ENCODE results near the gene HELZ.

HELZ gene

DNA sequence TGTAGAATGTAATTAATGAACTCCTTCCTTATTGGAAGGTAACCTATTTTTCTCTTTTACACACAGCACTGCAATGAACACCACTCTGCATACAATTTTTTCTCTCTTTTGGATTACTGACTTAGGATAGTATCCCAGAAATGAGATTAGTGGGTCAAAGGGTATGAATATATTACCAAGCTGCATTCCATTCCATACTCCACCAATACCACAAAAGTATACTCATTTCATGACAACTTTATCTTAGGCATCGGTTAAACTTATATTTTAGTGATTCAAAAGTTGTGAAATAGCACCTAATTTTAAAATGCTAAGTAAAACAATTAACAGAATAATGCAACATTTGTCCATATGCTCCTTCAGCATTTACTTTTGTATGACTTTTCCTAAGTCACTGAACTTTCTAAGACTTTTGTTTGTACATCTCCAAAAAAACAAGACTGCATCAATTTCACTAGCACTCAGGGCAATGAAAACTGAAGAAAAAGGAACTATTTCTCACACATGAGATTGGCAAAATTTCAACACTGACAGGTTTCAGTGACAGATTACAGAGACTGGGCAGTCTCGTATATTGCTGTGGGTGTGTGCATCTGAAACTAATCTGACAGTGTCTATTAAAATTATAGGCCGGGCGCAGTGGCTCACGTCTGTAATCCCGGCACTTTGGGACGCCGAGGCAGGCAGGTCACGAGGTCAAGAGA, 32.1 kb downstream of the HELZ start:
- Histone ChIP-seq H2BK12ac (ENCODE audit: low read length) (no peak overlapping the region), H4K12ac (ENCODE audit: low read depth, low read length) (no peak overlapping the region), H3K27me3 (ENCODE audit: insufficient read depth, low read length) (no peaks in the 10 kb centered on the region), H3K27ac (ENCODE audit: low read depth, low read length) (no peak overlapping the region), H3K79me2 (ENCODE audit: control insufficient read depth, insufficient read depth, low read length, poor library complexity) (no peaks in the 10 kb centered on the region), H3K23ac (ENCODE audit: low read length) (no peak overlapping the region), H3K4me1 (ENCODE audit: control insufficient read depth in 1 of 2, insufficient read depth in 2 of 2, low read length in 2 of 2) (no peaks in the 10 kb centered on the region), H4K8ac (ENCODE audit: low read depth, low read length) (peak overlapping the region; percentile 48), H3K9me3 (ENCODE audit: insufficient read depth, low read depth, low read length) (no peaks in the 10 kb centered on the region), H3K36me3 (ENCODE audit: control insufficient read depth in 1 of 2, insufficient read depth in 2 of 2, low read length in 2 of 2) (peaks cover 8 to 9% of the 10 kb centered on the region in 2 experiments), H2BK120ac (ENCODE audit: insufficient read depth, low read length, poor library complexity) (no peak overlapping the region), H4K91ac (ENCODE audit: low read depth, low read length) (no peak overlapping the region), H2AFZ (ENCODE audit: insufficient read depth, low read length, poor library complexity) (no peak overlapping the region), H3K4ac (ENCODE audit: low read depth, low read length) (no peak overlapping the region), H3K9ac (ENCODE audit: low read length) (no peak overlapping the region), H3K4me3 (ENCODE audit: low read depth, low read length) (no peak overlapping the region), H2AK5ac (ENCODE audit: low read length) (no peak overlapping the region), H3K4me2 (ENCODE audit: low read length) (no peak overlapping the region), H3K18ac (ENCODE audit: low read length) (no peak overlapping the region), H3K79me1 (ENCODE audit: low read length) (no peaks in the 10 kb centered on the region), H2BK5ac (ENCODE audit: low read depth, low read length, poor library complexity) (no peak overlapping the region), H3K14ac (ENCODE audit: low read length) (no peak overlapping the region)
- no CpG with 5 or more reads among the region's 9 CpGs for WGBS (ENCODE audit: extremely low coverage, insufficient coverage, insufficient read length)
- DNase-seq, result peak; percentile 21 to 86

DNA sequence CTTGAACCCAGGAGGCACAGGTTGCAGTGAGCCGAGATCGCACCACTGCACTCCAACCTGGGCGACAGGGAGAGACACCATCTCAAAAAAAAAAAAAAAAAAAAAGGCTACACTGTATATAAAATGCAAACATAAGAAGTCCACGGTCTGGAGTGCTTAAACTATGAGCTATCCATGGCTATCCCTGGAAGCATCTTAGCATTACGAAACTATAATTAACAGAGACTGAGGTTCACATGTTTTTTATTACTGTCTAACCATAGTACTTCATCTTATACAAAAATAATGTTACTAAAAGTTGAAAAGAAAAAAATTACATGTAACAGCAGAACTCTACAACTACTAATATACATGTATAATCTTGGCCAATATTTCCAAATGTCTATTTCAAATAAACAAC, 32.8 kb downstream of the HELZ start:
- H3K23ac ChIP-seq (ENCODE audit: low read length), result no peak overlapping the region
- H3K27ac ChIP-seq (ENCODE audit: low read depth, low read length), result no peak overlapping the region
- H3K4ac ChIP-seq (ENCODE audit: low read depth, low read length), result no peak overlapping the region
- no peak overlapping the region for H2AFZ ChIP-seq (ENCODE audit: insufficient read depth, low read length, poor library complexity)
- no peaks in the 10 kb centered on the region for H3K79me1 ChIP-seq (ENCODE audit: low read length)
- H3K9ac ChIP-seq (ENCODE audit: low read length), result no peak overlapping the region
- H3K4me1 ChIP-seq (ENCODE audit: control insufficient read depth in 1 of 2, insufficient read depth in 2 of 2, low read length in 2 of 2), result no peaks in the 10 kb centered on the region
- no peak overlapping the region for H4K12ac ChIP-seq (ENCODE audit: low read depth, low read length)
- H2BK120ac ChIP-seq (ENCODE audit: insufficient read depth, low read length, poor library complexity), result no peak overlapping the region
- WGBS (ENCODE audit: extremely low coverage, insufficient coverage, insufficient read length), result no CpG with 5 or more reads among the region's 5 CpGs
- peaks cover 6% of the 10 kb centered on the region in 2 experiments for H3K36me3 ChIP-seq (ENCODE audit: control insufficient read depth in 1 of 2, insufficient read depth in 2 of 2, low read length in 2 of 2)
- no peak overlapping the region for H3K4me2 ChIP-seq (ENCODE audit: low read length)
- H3K79me2 ChIP-seq (ENCODE audit: control insufficient read depth, insufficient read depth, low read length, poor library complexity), result no peaks in the 10 kb centered on the region
- H4K8ac ChIP-seq (ENCODE audit: low read depth, low read length), result no peak overlapping the region
- DNase-seq, result no peak
- no peak overlapping the region for H2BK5ac ChIP-seq (ENCODE audit: low read depth, low read length, poor library complexity)
- no peak overlapping the region for H3K14ac ChIP-seq (ENCODE audit: low read length)
- no peaks in the 10 kb centered on the region for H3K9me3 ChIP-seq (ENCODE audit: insufficient read depth, low read depth, low read length)
- H2AK5ac ChIP-seq (ENCODE audit: low read length), result no peak overlapping the region
- no peak overlapping the region for H3K18ac ChIP-seq (ENCODE audit: low read length)
- no peak overlapping the region for H3K4me3 ChIP-seq (ENCODE audit: low read depth, low read length)
- H3K27me3 ChIP-seq (ENCODE audit: insufficient read depth, low read length), result no peaks in the 10 kb centered on the region
- H4K91ac ChIP-seq (ENCODE audit: low read depth, low read length), result no peak overlapping the region
- H2BK12ac ChIP-seq (ENCODE audit: low read length), result no peak overlapping the region

DNA sequence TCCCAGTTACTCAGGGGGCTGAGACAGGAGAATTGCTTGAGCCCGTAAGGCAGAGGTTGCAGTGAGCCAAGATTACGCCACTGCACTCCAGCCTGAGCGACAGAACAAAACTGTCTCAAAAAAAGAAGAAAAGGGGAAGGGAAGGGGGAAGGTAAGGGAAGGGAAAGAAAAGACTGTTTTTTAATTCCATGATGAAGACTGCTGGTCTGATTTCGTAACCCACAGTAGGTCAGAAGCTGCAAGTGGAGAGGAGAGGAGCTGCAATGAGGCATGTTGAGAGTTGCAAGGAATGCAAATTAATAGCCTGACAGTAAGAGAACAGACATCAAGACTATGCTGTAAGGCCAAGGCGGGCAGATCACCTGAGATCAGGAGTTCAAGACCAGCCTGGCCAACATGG, 33.3 kb downstream of the HELZ start:
- no peak overlapping the region for H3K4ac ChIP-seq (ENCODE audit: low read depth, low read length)
- H4K12ac ChIP-seq (ENCODE audit: low read depth, low read length), result no peak overlapping the region
- H2AFZ ChIP-seq (ENCODE audit: insufficient read depth, low read length, poor library complexity), result no peak overlapping the region
- H3K4me3 ChIP-seq (ENCODE audit: low read depth, low read length), result no peak overlapping the region
- no peak overlapping the region for H2AK5ac ChIP-seq (ENCODE audit: low read length)
- no peaks in the 10 kb centered on the region for H3K79me2 ChIP-seq (ENCODE audit: control insufficient read depth, insufficient read depth, low read length, poor library complexity)
- H3K36me3 ChIP-seq (ENCODE audit: control insufficient read depth in 1 of 2, insufficient read depth in 2 of 2, low read length in 2 of 2), result peaks cover 5 to 6% of the 10 kb centered on the region in 2 experiments
- no peak overlapping the region for H3K9ac ChIP-seq (ENCODE audit: low read length)
- no peak overlapping the region for H2BK12ac ChIP-seq (ENCODE audit: low read length)
- no peak overlapping the region for H3K18ac ChIP-seq (ENCODE audit: low read length)
- H3K4me1 ChIP-seq (ENCODE audit: control insufficient read depth in 1 of 2, insufficient read depth in 2 of 2, low read length in 2 of 2), result no peaks in the 10 kb centered on the region
- no peak overlapping the region for H3K27ac ChIP-seq (ENCODE audit: low read depth, low read length)
- H3K14ac ChIP-seq (ENCODE audit: low read length), result no peak overlapping the region
- H4K91ac ChIP-seq (ENCODE audit: low read depth, low read length), result no peak overlapping the region
- H4K8ac ChIP-seq (ENCODE audit: low read depth, low read length), result no peak overlapping the region
- H2BK5ac ChIP-seq (ENCODE audit: low read depth, low read length, poor library complexity), result no peak overlapping the region
- H3K9me3 ChIP-seq (ENCODE audit: insufficient read depth, low read depth, low read length), result no peaks in the 10 kb centered on the region
- peak; percentile 64 to 87 for DNase-seq
- no peaks in the 10 kb centered on the region for H3K79me1 ChIP-seq (ENCODE audit: low read length)
- no peak overlapping the region for H2BK120ac ChIP-seq (ENCODE audit: insufficient read depth, low read length, poor library complexity)
- no CpG with 5 or more reads among the region's 5 CpGs for WGBS (ENCODE audit: extremely low coverage, insufficient coverage, insufficient read length)
- no peak overlapping the region for H3K4me2 ChIP-seq (ENCODE audit: low read length)
- H3K23ac ChIP-seq (ENCODE audit: low read length), result no peak overlapping the region
- H3K27me3 ChIP-seq (ENCODE audit: insufficient read depth, low read length), result no peaks in the 10 kb centered on the region

DNA sequence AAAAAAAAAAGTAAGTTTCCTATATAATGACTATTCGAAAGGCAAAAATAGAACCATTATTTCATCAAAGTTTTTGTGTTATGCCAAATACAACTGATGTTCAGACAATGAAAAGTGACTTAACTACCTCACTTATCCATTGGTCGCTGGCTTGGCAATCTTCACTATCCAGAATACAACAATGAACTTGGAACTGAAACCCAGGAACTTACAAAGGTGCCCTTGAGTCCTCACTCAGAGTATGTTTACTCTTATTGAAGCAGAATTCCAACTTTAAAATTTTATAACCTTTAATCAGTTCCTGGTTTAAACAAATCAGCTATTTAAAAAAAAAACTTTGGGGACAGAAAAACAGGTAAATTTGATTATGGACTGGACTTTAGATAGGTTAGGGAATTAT, 34.1 kb downstream of the HELZ start:
- peaks cover 3% of the 10 kb centered on the region in 2 experiments for H3K36me3 ChIP-seq (ENCODE audit: control insufficient read depth in 1 of 2, insufficient read depth in 2 of 2, low read length in 2 of 2)

More for the DNA sequence above, 34.1 kb downstream of the HELZ start:
- DNase-seq, result peak in 1 of 2 donors; percentile 15
- no peak overlapping the region for H3K23ac ChIP-seq (ENCODE audit: low read length)
- no peaks in the 10 kb centered on the region for H3K79me1 ChIP-seq (ENCODE audit: low read length)
- H3K27ac ChIP-seq (ENCODE audit: low read depth, low read length), result no peak overlapping the region
- no peak overlapping the region for H4K91ac ChIP-seq (ENCODE audit: low read depth, low read length)
- H3K4ac ChIP-seq (ENCODE audit: low read depth, low read length), result no peak overlapping the region
- H3K4me3 ChIP-seq (ENCODE audit: low read depth, low read length), result no peak overlapping the region
- H3K4me2 ChIP-seq (ENCODE audit: low read length), result no peak overlapping the region
- no peaks in the 10 kb centered on the region for H3K79me2 ChIP-seq (ENCODE audit: control insufficient read depth, insufficient read depth, low read length, poor library complexity)
- no peak overlapping the region for H4K8ac ChIP-seq (ENCODE audit: low read depth, low read length)
- no CpG with 5 or more reads among the region's 2 CpGs for WGBS (ENCODE audit: extremely low coverage, insufficient coverage, insufficient read length)
- H3K9me3 ChIP-seq (ENCODE audit: insufficient read depth, low read depth, low read length), result no peaks in the 10 kb centered on the region
- no peak overlapping the region for H2BK12ac ChIP-seq (ENCODE audit: low read length)
- no peak overlapping the region for H2BK120ac ChIP-seq (ENCODE audit: insufficient read depth, low read length, poor library complexity)
- H3K9ac ChIP-seq (ENCODE audit: low read length), result no peak overlapping the region
- no peak overlapping the region for H4K12ac ChIP-seq (ENCODE audit: low read depth, low read length)
- H2AFZ ChIP-seq (ENCODE audit: insufficient read depth, low read length, poor library complexity), result no peak overlapping the region
- H2AK5ac ChIP-seq (ENCODE audit: low read length), result no peak overlapping the region
- no peaks in the 10 kb centered on the region for H3K4me1 ChIP-seq (ENCODE audit: control insufficient read depth in 1 of 2, insufficient read depth in 2 of 2, low read length in 2 of 2)
- H3K18ac ChIP-seq (ENCODE audit: low read length), result no peak overlapping the region
- no peak overlapping the region for H3K14ac ChIP-seq (ENCODE audit: low read length)
- no peak overlapping the region for H2BK5ac ChIP-seq (ENCODE audit: low read depth, low read length, poor library complexity)
- H3K27me3 ChIP-seq (ENCODE audit: insufficient read depth, low read length), result no peaks in the 10 kb centered on the region
